Skeletal muscle cell (primary cell): ENCODE data around the gene RXRG.

Experiments
- DNase-seq: peaks from one replicate; pipeline ENCODE4 v3.0.0-alpha.2; 2010; ENCODE audit warnings: low read depth
- H3K4me3 ChIP-seq: 2 replicates; pipeline ENCODE4 v1.5.1; 2011; ENCODE audit warnings: low read depth, mild to moderate bottlenecking, control low read depth, low read length, moderate library complexity

Gene RXRG

GRCh38 chr1:165416876-165417275 lies 28.1 kb downstream of the RXRG start:
- DNase-seq: no peak
- H3K4me3 ChIP-seq: no peak overlapping the region

GRCh38 chr1:165415068-165415467 lies 29.9 kb downstream of the RXRG start:
- H3K4me3 ChIP-seq: no peak overlapping the region
- no peak for DNase-seq

- DNase-seq: no peak
- H3K4me3 ChIP-seq: no peak overlapping the region
Observed at GRCh38 chr1:165414620-165415019, 30.3 kb downstream of the RXRG start.

- no peak overlapping the region for H3K4me3 ChIP-seq
- no peak for DNase-seq
Observed at GRCh38 chr1:165411396-165411795, 33.5 kb downstream of the RXRG start.

- no peak for DNase-seq
- no peak overlapping the region for H3K4me3 ChIP-seq
Observed at GRCh38 chr1:165409657-165410358, 35.1 kb downstream of the RXRG start.

GRCh38 chr1:165408518-165408917 lies 36.4 kb downstream of the RXRG start:
- DNase-seq: no peak
- no peak overlapping the region for H3K4me3 ChIP-seq

- no peak for DNase-seq
- H3K4me3 ChIP-seq: no peak overlapping the region
Observed at GRCh38 chr1:165407398-165407797, 37.5 kb downstream of the RXRG start.

GRCh38 chr1:165403835-165404482 lies 41.0 kb downstream of the RXRG start:
- H3K4me3 ChIP-seq: no peak overlapping the region
- DNase-seq: no peak

GRCh38 chr1:165402517-165403111 lies 42.3 kb downstream of the RXRG start:
- no peak overlapping the region for H3K4me3 ChIP-seq
- no peak for DNase-seq

GRCh38 chr1:165397944-165398343 lies 47.0 kb downstream of the RXRG start:
- peak; percentile 17 for DNase-seq
- H3K4me3 ChIP-seq: no peak overlapping the region

- no peak for DNase-seq
- H3K4me3 ChIP-seq: no peak overlapping the region
Observed at GRCh38 chr1:165395901-165396300, 49.0 kb downstream of the RXRG start.

GRCh38 chr1:165395478-165395877 lies 49.4 kb downstream of the RXRG start:
- H3K4me3 ChIP-seq: no peak overlapping the region

GRCh38 chr1:165392634-165393571 lies 52.0 kb downstream of the RXRG start:
- H3K4me3 ChIP-seq: no peak overlapping the region
- DNase-seq: peak; percentile 86

More at GRCh38 chr1:165395478-165395877, 49.4 kb downstream of the RXRG start:
- no peak for DNase-seq

- no peak overlapping the region for H3K4me3 ChIP-seq
- no peak for DNase-seq
Observed at GRCh38 chr1:165389609-165390008, 55.3 kb downstream of the RXRG start.

- H3K4me3 ChIP-seq: no peak overlapping the region
- DNase-seq: no peak
Observed at GRCh38 chr1:165387961-165388360, 57.0 kb downstream of the RXRG start.

GRCh38 chr1:165387505-165387904 lies 57.4 kb downstream of the RXRG start:
- no peak for DNase-seq
- no peak overlapping the region for H3K4me3 ChIP-seq

- DNase-seq: no peak
- H3K4me3 ChIP-seq: no peak overlapping the region
Observed at GRCh38 chr1:165383599-165384405, 61.1 kb downstream of the RXRG start.

- H3K4me3 ChIP-seq: no peak overlapping the region
- DNase-seq: peak; percentile 60
Observed at GRCh38 chr1:165383067-165383466, 61.9 kb downstream of the RXRG start.
